Endothelial cell (in vitro differentiated cells): ENCODE measurements around the gene GABRB3. TPM values are rescaled to one million over a fixed set of nuclear protein-coding genes. Genes with fewer than 3 reads are reported as not detected.

ENCODE experiments used
- DNase-seq: peaks from one replicate; pipeline ENCODE4 v3.0.0; 2021; ENCODE audit warnings: low spot score
- H3K27ac Mint-ChIP-seq: one replicate; pipeline ENCODE4 v1.8.0; 2021; ENCODE audit warnings: mixed read lengths, inconsistent platforms; ENCODE audit not compliant: unreplicated experiment
- H3K27me3 Mint-ChIP-seq: one replicate; pipeline ENCODE4 v1.8.0; 2021; ENCODE audit warnings: mild to moderate bottlenecking, moderate library complexity, mixed read lengths, inconsistent platforms; ENCODE audit not compliant: unreplicated experiment
- H3K36me3 Mint-ChIP-seq: one replicate; pipeline ENCODE4 v1.8.0; 2021; ENCODE audit warnings: mild to moderate bottlenecking, low read depth, mixed read lengths, inconsistent platforms; ENCODE audit not compliant: unreplicated experiment
- H3K4me1 Mint-ChIP-seq: one replicate; pipeline ENCODE4 v1.8.0; 2021; ENCODE audit warnings: mild to moderate bottlenecking, mixed read lengths, inconsistent platforms; ENCODE audit not compliant: unreplicated experiment
- H3K4me3 Mint-ChIP-seq: one replicate; pipeline ENCODE4 v1.8.0; 2021; ENCODE audit warnings: mild to moderate bottlenecking, mixed read lengths, inconsistent platforms; ENCODE audit not compliant: unreplicated experiment
- H3K9me3 Mint-ChIP-seq: one replicate; pipeline ENCODE4 v1.8.0; 2021; ENCODE audit warnings: mixed read lengths, inconsistent platforms; ENCODE audit not compliant: unreplicated experiment
- total RNA-seq: library from RNA; stranded (reverse); fragmentation: NEBNext Ultra II Directional; extraction: Animal tissue kit (Norgen Biotek cat#: 25700); gene quantifications from one replicate; pipeline ENCODE4 v1.2.1, GENCODE V29; 2021; ENCODE audit not compliant: unreplicated experiment
- TF ChIP-seq, protein P1 (sequence below): fragments of 200-600 bp; sonication (generic); IDR thresholded peaks from one replicate; pipeline ENCODE4 v1.5.0; 2021; ENCODE audit warnings: antibody characterized with exemption; ENCODE audit not compliant: unreplicated experiment

The GABRB3 gene
- total RNA-seq, 1 donor from 2014 or later = 4.4 TPM

DNA sequence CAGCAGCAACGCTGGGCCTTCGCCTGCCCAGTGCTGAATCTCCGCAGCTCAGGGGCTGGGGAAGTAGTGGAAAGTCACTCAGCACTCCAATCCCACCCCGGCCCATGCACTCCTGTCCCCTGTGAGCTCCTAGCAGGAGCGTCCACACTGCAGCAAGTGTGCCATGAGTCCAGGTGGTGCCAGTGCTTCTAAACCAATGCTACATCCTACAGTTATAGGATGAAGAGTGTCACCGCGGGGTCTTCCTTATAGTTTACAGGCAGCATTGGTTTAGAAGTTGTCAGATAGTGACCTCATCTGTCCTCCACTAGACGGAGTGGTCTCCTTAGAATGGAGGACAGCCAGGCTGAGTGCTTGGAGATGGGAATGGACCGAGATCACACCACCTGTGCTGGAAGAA, 221.4 kb downstream of the GABRB3 start:
- DNase-seq = no peak
- no peaks in the 10 kb centered on the region for H3K9me3 Mint-ChIP-seq
- H3K36me3 Mint-ChIP-seq = no peaks in the 10 kb centered on the region
- H3K27ac Mint-ChIP-seq = no peak overlapping the region
- TF ChIP-seq, protein P1, sequence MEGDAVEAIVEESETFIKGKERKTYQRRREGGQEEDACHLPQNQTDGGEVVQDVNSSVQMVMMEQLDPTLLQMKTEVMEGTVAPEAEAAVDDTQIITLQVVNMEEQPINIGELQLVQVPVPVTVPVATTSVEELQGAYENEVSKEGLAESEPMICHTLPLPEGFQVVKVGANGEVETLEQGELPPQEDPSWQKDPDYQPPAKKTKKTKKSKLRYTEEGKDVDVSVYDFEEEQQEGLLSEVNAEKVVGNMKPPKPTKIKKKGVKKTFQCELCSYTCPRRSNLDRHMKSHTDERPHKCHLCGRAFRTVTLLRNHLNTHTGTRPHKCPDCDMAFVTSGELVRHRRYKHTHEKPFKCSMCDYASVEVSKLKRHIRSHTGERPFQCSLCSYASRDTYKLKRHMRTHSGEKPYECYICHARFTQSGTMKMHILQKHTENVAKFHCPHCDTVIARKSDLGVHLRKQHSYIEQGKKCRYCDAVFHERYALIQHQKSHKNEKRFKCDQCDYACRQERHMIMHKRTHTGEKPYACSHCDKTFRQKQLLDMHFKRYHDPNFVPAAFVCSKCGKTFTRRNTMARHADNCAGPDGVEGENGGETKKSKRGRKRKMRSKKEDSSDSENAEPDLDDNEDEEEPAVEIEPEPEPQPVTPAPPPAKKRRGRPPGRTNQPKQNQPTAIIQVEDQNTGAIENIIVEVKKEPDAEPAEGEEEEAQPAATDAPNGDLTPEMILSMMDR = no peak
- H3K4me3 Mint-ChIP-seq = no peak overlapping the region
- no peaks in the 10 kb centered on the region for H3K27me3 Mint-ChIP-seq
- H3K4me1 Mint-ChIP-seq = no peaks in the 10 kb centered on the region

DNA sequence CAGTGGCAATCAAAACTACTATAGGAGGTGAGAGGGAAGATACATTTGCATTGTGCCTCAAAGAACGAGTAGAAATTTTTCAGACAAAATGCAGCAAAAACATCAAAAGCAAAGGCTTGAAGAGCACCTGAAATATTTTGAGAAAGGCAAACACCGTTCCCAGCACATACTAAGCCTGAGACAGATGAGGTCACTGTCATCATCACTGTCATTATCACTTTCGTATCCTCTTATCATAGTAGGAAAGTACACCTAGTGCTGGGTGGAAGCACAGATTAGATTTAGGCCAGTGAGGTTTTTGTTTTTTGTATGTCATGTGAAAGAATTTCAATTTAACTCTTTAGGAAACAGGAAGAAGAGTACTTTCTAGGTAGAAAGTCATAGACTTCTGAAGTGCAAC, 222.0 kb downstream of the GABRB3 start:
- Mint-ChIP-seq H3K27ac (no peak overlapping the region), H3K36me3 (no peaks in the 10 kb centered on the region), H3K4me1 (no peaks in the 10 kb centered on the region), H3K27me3 (no peaks in the 10 kb centered on the region), H3K9me3 (no peaks in the 10 kb centered on the region), H3K4me3 (no peak overlapping the region)
- TF ChIP-seq, protein P1 = no peak
- DNase-seq = no peak

DNA sequence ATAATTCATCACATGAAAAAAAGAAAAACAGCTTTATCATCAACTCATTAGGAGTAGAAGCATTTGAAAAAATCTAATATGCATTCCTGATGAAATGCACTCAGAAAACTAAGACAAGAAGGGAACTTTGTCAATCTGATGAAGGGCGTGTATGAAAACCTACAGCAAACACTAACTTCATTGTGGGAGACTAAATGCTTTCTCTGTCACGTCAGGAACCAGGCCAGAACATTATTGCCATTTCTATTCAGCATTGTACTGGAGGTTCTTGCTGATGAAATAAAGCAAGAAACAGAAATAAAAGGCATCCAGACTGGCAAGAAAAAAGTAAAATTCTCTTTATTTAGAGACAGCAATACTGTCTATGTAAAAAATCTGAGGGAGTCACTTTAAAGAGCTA, 235.2 kb downstream of the GABRB3 start:
- Mint-ChIP-seq H3K9me3 (no peaks in the 10 kb centered on the region), H3K36me3 (no peaks in the 10 kb centered on the region), H3K4me1 (no peaks in the 10 kb centered on the region), H3K4me3 (no peak overlapping the region), H3K27ac (no peak overlapping the region), H3K27me3 (peaks cover 3% of the 10 kb centered on the region)
- TF ChIP-seq, protein P1 = no peak
- no peak for DNase-seq

DNA sequence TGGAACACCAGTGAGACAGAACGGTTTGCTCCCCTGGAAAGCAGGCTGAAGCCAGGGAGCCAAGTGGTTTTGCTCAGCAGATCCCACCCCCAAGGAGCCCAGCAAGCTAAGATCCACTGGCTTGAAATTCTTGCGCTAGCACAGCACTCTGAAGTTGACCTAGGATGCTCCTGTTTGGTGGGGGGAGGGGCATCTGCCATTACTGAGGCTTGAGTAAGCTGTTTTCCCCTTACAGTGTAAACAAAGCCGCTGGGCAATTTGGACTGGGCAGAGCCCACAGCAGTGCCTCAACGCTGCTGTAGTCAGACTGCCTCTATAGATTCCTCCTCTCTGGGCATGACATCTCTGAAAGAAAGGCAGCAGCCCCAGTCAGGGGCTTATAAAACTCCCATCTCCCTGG, 241.4 kb downstream of the GABRB3 start:
- no peak for DNase-seq
- H3K4me1 Mint-ChIP-seq = no peaks in the 10 kb centered on the region
- H3K36me3 Mint-ChIP-seq = no peaks in the 10 kb centered on the region
- H3K9me3 Mint-ChIP-seq = no peaks in the 10 kb centered on the region
- H3K4me3 Mint-ChIP-seq = no peak overlapping the region
- TF ChIP-seq, protein P1 = no peak
- H3K27me3 Mint-ChIP-seq = no peaks in the 10 kb centered on the region
- no peak overlapping the region for H3K27ac Mint-ChIP-seq

DNA sequence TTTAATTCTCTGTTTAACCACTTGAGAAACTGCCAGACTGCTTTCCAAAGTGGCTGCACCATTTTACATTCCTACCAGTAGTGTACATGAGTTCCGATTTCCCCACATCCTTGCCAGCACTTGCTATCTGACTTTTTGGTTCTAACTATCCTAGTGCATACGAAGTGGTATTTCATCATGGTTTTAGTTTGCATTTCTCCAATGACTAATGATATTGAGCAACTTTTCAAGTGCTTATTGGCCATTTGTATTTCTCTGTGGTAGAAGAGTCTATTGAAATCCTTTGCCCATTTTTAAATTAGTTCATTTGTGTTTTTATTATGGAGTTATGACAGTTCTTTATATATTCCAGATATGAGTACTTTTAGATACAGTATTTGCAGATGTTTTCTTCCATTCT, 247.8 kb downstream of the GABRB3 start:
- no peak for DNase-seq
- Mint-ChIP-seq H3K36me3 (no peaks in the 10 kb centered on the region), H3K4me1 (no peaks in the 10 kb centered on the region), H3K4me3 (no peak overlapping the region), H3K9me3 (no peaks in the 10 kb centered on the region), H3K27me3 (no peaks in the 10 kb centered on the region), H3K27ac (no peak overlapping the region)
- TF ChIP-seq, protein P1 = no peak
